GM18511 (cell line): Measurements from ENCODE around the gene TAPBP.
"Not testable (repeated sequence)": the region's sequence is repeated elsewhere in the genome, so short reads cannot be mapped to it uniquely, and the experiment has no call there.

Experiments
- ATAC-seq: cut with Tn5 transposase; IDR thresholded peaks from one replicate; pipeline ENCODE4 v1.9.1; 2021; ENCODE audit warnings: mild to moderate bottlenecking, moderate library complexity; ENCODE audit not compliant: unreplicated experiment

TAPBP gene

GRCh38 chr6:33313709-33314514, at the start of gene TAPBP:
TAPBP (minus strand) TSS chr6:33314078; CDS start chr6:33314041, 37 bp downstream.
- no peak for ATAC-seq

- not testable (repeated sequence) for ATAC-seq
These were observed 49.6 kb upstream of the TAPBP start for GRCh38 chr6:33363486-33363885.

GRCh38 chr6:33359331-33359730, 45.5 kb upstream of the TAPBP start:
- ATAC-seq: no peak

- ATAC-seq: not testable (repeated sequence)
These were observed 43.4 kb upstream of the TAPBP start for GRCh38 chr6:33357160-33357871.

- ATAC-seq: no peak
These were observed 42.4 kb upstream of the TAPBP start for GRCh38 chr6:33356295-33356694.

GRCh38 chr6:33355860-33356259, 42.0 kb upstream of the TAPBP start:
- not testable (repeated sequence) for ATAC-seq

GRCh38 chr6:33347816-33348215, 33.9 kb upstream of the TAPBP start:
- ATAC-seq: no peak

GRCh38 chr6:33346972-33347371, 33.1 kb upstream of the TAPBP start:
- ATAC-seq: not testable (repeated sequence)

- no peak for ATAC-seq
These were observed 31.1 kb upstream of the TAPBP start for GRCh38 chr6:33344701-33345697.

- ATAC-seq: peak; percentile 68
These were observed 30.2 kb upstream of the TAPBP start for GRCh38 chr6:33343953-33344611.

- ATAC-seq: not testable (repeated sequence)
These were observed 29.7 kb upstream of the TAPBP start for GRCh38 chr6:33343606-33343952.

- no peak for ATAC-seq
These were observed 25.3 kb upstream of the TAPBP start for GRCh38 chr6:33339193-33339592.

- no peak for ATAC-seq
These were observed 22.6 kb upstream of the TAPBP start for GRCh38 chr6:33336495-33336894.

- ATAC-seq: no peak
These were observed 22.0 kb upstream of the TAPBP start for GRCh38 chr6:33335916-33336315.

- no peak for ATAC-seq
These were observed 19.8 kb upstream of the TAPBP start for GRCh38 chr6:33333666-33334065.

GRCh38 chr6:33330736-33331135, 16.9 kb upstream of the TAPBP start:
- no peak for ATAC-seq

- ATAC-seq: no peak
These were observed 15.2 kb upstream of the TAPBP start for GRCh38 chr6:33329058-33329457.

- no peak for ATAC-seq
These were observed 10.2 kb upstream of the TAPBP start for GRCh38 chr6:33324125-33324524.

- no peak for ATAC-seq
These were observed 9.7 kb upstream of the TAPBP start for GRCh38 chr6:33323623-33323948.

- ATAC-seq: no peak
These were observed 7.3 kb upstream of the TAPBP start for GRCh38 chr6:33321227-33321626.
